Measurements from ENCODE around the gene FLNC.

FLNC gene

DNA sequence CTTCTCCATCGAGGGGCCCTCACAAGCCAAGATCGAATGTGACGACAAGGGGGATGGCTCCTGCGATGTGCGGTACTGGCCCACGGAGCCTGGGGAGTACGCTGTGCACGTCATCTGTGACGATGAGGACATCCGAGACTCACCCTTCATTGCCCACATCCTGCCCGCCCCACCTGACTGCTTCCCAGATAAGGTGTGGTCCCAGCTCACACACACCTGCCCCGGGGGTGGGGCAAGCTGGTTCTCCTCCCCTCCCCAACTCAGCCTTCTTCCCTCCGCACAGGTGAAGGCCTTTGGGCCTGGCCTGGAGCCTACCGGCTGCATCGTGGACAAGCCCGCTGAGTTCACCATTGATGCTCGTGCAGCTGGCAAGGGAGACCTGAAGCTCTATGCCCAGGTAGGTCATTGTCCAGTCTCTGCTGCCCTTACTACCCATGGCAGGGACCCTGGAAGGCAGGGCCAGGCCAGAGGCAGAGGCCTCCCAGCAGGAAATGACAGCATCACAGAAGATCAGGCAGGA is 11.0 kb downstream of the FLNC start:
- H3K4me1 ChIP-seq (ENCODE audit: insufficient read depth, low read length): no peaks in the 10 kb centered on the region
- H3K36me3 ChIP-seq (ENCODE audit: insufficient read depth, low read length): peaks cover 25% of the 10 kb centered on the region
- no peak overlapping the region for H3K9ac ChIP-seq (ENCODE audit: low read depth, low read length)
- no peaks in the 10 kb centered on the region for H3K9me3 ChIP-seq (ENCODE audit: control insufficient read depth, insufficient read depth, low read length)

GRCh38 chr7:128841921-128842673 is 11.9 kb downstream of the FLNC start:
- H3K4me1 ChIP-seq (ENCODE audit: insufficient read depth, low read length): no peaks in the 10 kb centered on the region
- no peaks in the 10 kb centered on the region for H3K9me3 ChIP-seq (ENCODE audit: control insufficient read depth, insufficient read depth, low read length)
- H3K36me3 ChIP-seq (ENCODE audit: insufficient read depth, low read length): peaks cover 25% of the 10 kb centered on the region
- H3K9ac ChIP-seq (ENCODE audit: low read depth, low read length): no peak overlapping the region

- no peak overlapping the region for H3K9ac ChIP-seq (ENCODE audit: low read depth, low read length)
- H3K4me1 ChIP-seq (ENCODE audit: insufficient read depth, low read length): no peaks in the 10 kb centered on the region
- H3K9me3 ChIP-seq (ENCODE audit: control insufficient read depth, insufficient read depth, low read length): no peaks in the 10 kb centered on the region
- H3K36me3 ChIP-seq (ENCODE audit: insufficient read depth, low read length): peaks cover 21% of the 10 kb centered on the region
Observed at GRCh38 chr7:128842674-128843641, 12.8 kb downstream of the FLNC start.

- H3K36me3 ChIP-seq (ENCODE audit: insufficient read depth, low read length): peaks cover 20% of the 10 kb centered on the region
- no peaks in the 10 kb centered on the region for H3K9me3 ChIP-seq (ENCODE audit: control insufficient read depth, insufficient read depth, low read length)
- H3K4me1 ChIP-seq (ENCODE audit: insufficient read depth, low read length): no peaks in the 10 kb centered on the region
- H3K9ac ChIP-seq (ENCODE audit: low read depth, low read length): no peak overlapping the region
Observed at GRCh38 chr7:128843938-128844621, 13.9 kb downstream of the FLNC start.

- Histone ChIP-seq H3K36me3 (ENCODE audit: insufficient read depth, low read length) (peaks cover 18% of the 10 kb centered on the region), H3K4me1 (ENCODE audit: insufficient read depth, low read length) (no peaks in the 10 kb centered on the region), H3K9ac (ENCODE audit: low read depth, low read length) (no peak overlapping the region), H3K9me3 (ENCODE audit: control insufficient read depth, insufficient read depth, low read length) (no peaks in the 10 kb centered on the region)
Observed at GRCh38 chr7:128844777-128845311, 14.6 kb downstream of the FLNC start.

DNA sequence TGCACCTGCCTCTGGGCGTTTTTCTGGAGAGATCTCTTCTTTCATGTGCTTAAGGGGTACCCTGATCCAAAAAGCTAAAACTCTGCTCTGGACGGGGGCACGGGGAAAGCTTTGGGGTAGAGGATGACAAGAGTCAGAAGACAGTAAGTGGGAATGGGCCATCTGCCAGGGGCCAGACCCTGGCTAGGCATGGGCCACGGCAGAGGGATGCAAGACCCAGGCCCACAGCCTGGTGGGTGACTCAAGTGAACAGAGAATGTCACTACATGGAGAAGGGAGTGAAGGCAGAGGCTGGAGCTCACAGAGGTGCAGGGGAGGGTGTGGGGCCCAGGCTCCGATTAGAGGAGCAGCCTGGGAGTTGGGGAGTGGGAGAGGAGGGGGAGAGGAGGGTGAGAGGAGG is 15.3 kb downstream of the FLNC start:
- Histone ChIP-seq H3K4me1 (ENCODE audit: insufficient read depth, low read length) (no peaks in the 10 kb centered on the region), H3K36me3 (ENCODE audit: insufficient read depth, low read length) (peaks cover 20% of the 10 kb centered on the region), H3K9me3 (ENCODE audit: control insufficient read depth, insufficient read depth, low read length) (no peaks in the 10 kb centered on the region), H3K9ac (ENCODE audit: low read depth, low read length) (no peak overlapping the region)

DNA sequence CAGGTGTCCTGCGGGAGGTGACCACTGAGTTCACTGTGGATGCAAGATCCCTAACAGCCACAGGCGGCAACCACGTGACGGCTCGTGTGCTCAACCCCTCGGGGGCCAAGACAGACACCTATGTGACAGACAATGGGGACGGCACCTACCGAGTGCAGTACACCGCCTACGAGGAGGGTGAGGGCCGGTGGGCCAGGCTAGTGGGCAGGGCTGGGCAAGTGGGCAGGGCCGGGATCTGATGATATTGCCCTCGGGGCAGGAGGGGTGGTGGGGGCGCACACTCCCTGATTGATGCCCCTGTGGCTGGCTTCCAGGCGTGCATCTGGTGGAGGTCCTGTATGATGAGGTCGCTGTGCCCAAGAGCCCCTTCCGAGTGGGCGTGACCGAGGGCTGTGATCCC is 15.8 kb downstream of the FLNC start:
- Histone ChIP-seq H3K9ac (ENCODE audit: low read depth, low read length) (no peak overlapping the region), H3K36me3 (ENCODE audit: insufficient read depth, low read length) (peaks cover 22% of the 10 kb centered on the region), H3K9me3 (ENCODE audit: control insufficient read depth, insufficient read depth, low read length) (no peaks in the 10 kb centered on the region), H3K4me1 (ENCODE audit: insufficient read depth, low read length) (no peaks in the 10 kb centered on the region)

DNA sequence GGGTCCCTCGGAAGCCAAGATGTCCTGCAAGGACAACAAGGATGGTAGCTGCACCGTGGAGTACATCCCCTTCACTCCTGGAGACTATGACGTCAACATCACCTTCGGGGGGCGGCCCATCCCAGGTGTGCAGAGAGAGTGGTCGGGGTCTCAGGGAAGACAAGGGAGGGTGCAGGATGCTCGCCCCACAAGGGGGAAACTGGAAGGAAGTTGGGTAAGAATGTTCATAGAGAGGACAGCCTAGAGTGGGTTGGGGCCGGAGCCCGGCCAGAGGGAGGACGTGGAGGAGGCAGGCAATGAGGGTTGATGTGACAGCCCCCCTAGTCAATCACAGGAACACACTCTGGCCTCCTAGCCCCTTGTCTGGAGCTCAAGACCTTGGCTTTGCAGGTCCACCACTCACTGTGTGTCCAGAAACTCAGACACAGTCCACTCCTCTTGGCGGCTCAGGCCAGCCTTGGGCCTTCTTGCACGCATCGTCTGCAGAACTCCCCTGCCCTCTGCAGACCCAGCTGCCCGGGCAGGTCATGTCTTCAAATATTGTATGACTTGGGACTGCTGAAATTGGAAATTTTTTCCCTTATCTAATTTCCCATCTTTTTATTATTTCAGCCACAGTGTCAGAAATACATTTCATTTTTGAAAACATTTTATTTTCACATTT is 16.7 kb downstream of the FLNC start:
- H3K36me3 ChIP-seq (ENCODE audit: insufficient read depth, low read length): peaks cover 22% of the 10 kb centered on the region
- no peak overlapping the region for H3K9ac ChIP-seq (ENCODE audit: low read depth, low read length)
- H3K4me1 ChIP-seq (ENCODE audit: insufficient read depth, low read length): no peaks in the 10 kb centered on the region
- no peaks in the 10 kb centered on the region for H3K9me3 ChIP-seq (ENCODE audit: control insufficient read depth, insufficient read depth, low read length)

DNA sequence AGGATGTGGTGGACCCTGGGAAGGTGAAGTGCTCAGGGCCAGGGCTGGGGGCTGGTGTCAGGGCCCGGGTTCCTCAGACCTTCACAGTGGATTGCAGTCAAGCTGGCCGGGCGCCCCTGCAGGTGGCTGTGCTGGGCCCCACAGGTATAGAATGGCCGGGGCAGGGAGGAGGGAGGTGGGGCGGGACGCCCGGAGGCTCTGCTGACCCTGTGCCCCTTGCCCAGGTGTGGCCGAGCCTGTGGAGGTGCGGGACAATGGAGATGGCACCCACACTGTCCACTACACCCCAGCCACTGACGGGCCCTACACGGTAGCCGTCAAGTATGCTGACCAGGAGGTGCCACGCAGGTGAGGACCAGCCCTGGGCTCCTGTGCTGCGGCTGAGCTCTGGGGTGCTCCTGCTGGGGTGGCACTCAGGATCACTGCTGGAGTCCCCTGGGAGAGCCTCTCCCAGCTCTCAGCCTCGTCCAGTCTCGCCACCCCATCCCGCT is 17.6 kb downstream of the FLNC start:
- H3K9ac ChIP-seq (ENCODE audit: low read depth, low read length): no peak overlapping the region
- H3K9me3 ChIP-seq (ENCODE audit: control insufficient read depth, insufficient read depth, low read length): no peaks in the 10 kb centered on the region
- H3K4me1 ChIP-seq (ENCODE audit: insufficient read depth, low read length): no peaks in the 10 kb centered on the region
- peaks cover 16% of the 10 kb centered on the region for H3K36me3 ChIP-seq (ENCODE audit: insufficient read depth, low read length)

DNA sequence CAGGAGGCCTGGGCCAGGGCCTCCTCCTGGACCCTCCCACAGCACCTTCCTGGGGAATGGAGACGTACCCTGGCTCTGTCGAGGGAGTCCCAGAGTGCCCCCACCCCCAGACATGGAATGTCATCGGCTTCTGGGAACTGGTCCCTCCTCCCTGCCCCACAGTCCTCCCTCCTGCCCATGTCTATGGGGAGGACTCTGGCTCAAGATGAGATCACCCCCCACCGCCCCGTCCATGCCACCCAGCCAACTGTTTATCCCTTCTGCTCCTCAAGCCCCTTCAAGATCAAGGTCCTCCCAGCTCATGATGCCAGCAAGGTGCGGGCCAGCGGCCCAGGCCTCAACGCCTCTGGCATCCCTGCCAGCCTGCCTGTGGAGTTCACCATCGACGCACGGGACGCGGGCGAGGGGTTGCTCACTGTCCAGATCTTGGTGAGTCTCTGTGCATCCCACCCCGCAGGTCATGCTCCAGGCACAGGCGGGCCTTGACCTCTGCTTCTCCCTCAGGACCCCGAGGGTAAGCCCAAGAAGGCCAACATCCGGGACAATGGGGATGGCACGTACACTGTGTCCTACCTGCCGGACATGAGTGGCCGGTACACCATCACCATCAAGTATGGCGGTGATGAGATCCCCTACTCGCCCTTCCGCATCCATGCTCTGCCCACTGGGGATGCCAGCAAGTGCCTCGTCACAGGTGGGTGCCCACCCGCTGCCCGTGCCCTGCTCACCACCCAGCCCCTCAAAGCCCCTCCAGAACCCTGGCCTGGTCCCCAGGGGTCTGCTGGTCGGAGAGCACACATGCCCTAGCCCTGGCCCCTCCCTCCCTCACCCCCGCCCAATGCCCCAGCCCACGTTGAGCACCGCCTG is 18.3 kb downstream of the FLNC start:
- no peak overlapping the region for H3K9ac ChIP-seq (ENCODE audit: low read depth, low read length)
- no peaks in the 10 kb centered on the region for H3K4me1 ChIP-seq (ENCODE audit: insufficient read depth, low read length)
- peaks cover 14% of the 10 kb centered on the region for H3K36me3 ChIP-seq (ENCODE audit: insufficient read depth, low read length)
- no peaks in the 10 kb centered on the region for H3K9me3 ChIP-seq (ENCODE audit: control insufficient read depth, insufficient read depth, low read length)

DNA sequence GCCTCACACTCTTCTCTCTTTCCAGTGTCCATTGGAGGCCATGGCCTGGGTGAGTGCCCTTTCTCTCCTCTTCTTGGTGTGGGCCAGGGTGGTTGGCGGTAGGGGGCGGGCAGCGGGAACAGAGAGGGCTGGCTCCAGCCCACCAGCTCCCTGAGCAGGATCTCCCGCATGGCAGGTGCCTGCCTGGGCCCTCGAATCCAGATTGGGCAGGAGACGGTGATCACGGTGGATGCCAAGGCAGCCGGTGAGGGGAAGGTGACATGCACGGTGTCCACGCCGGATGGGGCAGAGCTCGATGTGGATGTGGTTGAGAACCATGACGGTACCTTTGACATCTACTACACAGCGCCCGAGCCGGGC is 18.9 kb downstream of the FLNC start:
- Histone ChIP-seq H3K36me3 (ENCODE audit: insufficient read depth, low read length) (peaks cover 12% of the 10 kb centered on the region), H3K4me1 (ENCODE audit: insufficient read depth, low read length) (no peaks in the 10 kb centered on the region), H3K9me3 (ENCODE audit: control insufficient read depth, insufficient read depth, low read length) (no peaks in the 10 kb centered on the region), H3K9ac (ENCODE audit: low read depth, low read length) (no peak overlapping the region)

DNA sequence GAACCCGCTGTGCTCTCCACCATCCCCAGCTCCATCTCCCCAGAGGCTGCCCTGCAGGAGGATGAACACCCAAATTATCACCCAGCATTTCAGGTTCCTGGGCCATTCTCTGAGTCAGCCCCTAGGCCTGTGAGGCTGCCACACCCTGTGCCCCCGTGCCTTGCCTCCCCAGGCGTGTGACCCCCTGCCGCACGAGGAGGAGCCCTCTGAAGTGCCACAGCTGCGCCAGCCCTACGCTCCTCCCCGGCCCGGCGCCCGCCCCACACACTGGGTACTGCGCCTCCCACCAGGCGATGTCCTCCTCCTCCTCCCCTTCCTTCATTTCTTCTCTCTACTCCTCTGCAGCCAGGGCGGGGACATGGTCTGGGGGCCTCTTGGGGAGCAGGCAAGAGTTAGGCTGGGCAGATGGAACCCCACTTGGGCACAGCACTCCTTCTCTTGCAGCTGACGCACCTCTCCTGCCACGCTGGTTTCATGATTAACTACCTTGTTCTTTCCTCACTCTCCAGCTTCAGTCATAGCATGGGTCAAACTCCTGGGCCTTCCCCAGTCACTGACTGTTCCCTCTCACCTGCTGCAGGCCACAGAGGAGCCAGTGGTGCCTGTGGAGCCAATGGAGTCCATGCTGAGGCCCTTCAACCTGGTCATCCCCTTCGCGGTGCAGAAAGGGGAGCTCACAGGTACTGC is 19.7 kb downstream of the FLNC start:
- Histone ChIP-seq H3K4me1 (ENCODE audit: insufficient read depth, low read length) (no peaks in the 10 kb centered on the region), H3K9ac (ENCODE audit: low read depth, low read length) (no peak overlapping the region), H3K9me3 (ENCODE audit: control insufficient read depth, insufficient read depth, low read length) (no peaks in the 10 kb centered on the region), H3K36me3 (ENCODE audit: insufficient read depth, low read length) (peaks cover 4% of the 10 kb centered on the region)

Measured in ES-I3 (cell line).